H1 (cell line): ENCODE measurements around the gene NME7. TPM values are rescaled to one million over a fixed set of nuclear protein-coding genes. Genes with fewer than 3 reads are reported as not detected.

ENCODE experiments used
- CTCF ChIA-PET: fragments of 300-600 bp; sonication (Branson Sonifier 250); formaldehyde crosslinking; loops from one replicate; lab custom pipeline; 2021; ENCODE audit not compliant: partially characterized antibody; lab: Charles Lee
- POLR2A ChIA-PET: fragments of 300-600 bp; sonication (Branson Sonifier 250); formaldehyde crosslinking; loops from one replicate; lab custom pipeline; 2021; ENCODE audit warnings: inconsistent platforms; ENCODE audit not compliant: partially characterized antibody; lab: Charles Lee
- DNase-seq, 2 experiments: peaks; one replicate each; pipeline versions ENCODE4 v3.0.0 to v3.0.0-alpha.2; 2010 to 2022; ENCODE audit warnings: low spot score in 2 of 2, low read depth in 1 of 2, mixed read lengths in 1 of 2
- FAIRE-seq: peaks from 2 replicates; lab custom pipeline; 2011; peaks lifted over from hg19 to GRCh38; lab: Jason Lieb, UNC
- H2AFZ ChIP-seq: 2 replicates; pipeline ENCODE4 v1.8.1; 2012; ENCODE audit warnings: low read length, inconsistent platforms
- H2AK5ac ChIP-seq: 2 replicates; pipeline ENCODE4 v1.6.1; 2013; ENCODE audit warnings: low read depth, low read length
- H2BK120ac ChIP-seq: replicated peaks from 2 replicates; pipeline ENCODE3; 2013; ENCODE audit warnings: low read depth, low read length, inconsistent platforms
- H2BK12ac ChIP-seq: 2 replicates; pipeline ENCODE4 v1.6.1; 2013; ENCODE audit warnings: low read depth, low read length
- H2BK15ac ChIP-seq: 2 replicates; pipeline ENCODE4 v1.6.1; 2013; ENCODE audit warnings: low read length
- H2BK20ac ChIP-seq: 2 replicates; pipeline ENCODE4 v1.6.1; 2013; ENCODE audit warnings: low read length
- H2BK5ac ChIP-seq: 2 replicates; pipeline ENCODE4 v1.6.1; 2013; ENCODE audit warnings: low read depth, low read length
- H3K14ac ChIP-seq: 2 replicates; pipeline ENCODE4 v1.6.1; 2013; ENCODE audit warnings: inconsistent platforms; ENCODE audit not compliant: insufficient read length
- H3K18ac ChIP-seq: 2 replicates; pipeline ENCODE4 v1.6.1; 2013; ENCODE audit warnings: low read length; ENCODE audit errors: extremely low read depth
- H3K23ac ChIP-seq: 2 replicates; pipeline ENCODE4 v1.6.1; 2013; ENCODE audit warnings: inconsistent platforms; ENCODE audit not compliant: insufficient read length
- H3K23me2 ChIP-seq: 2 replicates; pipeline ENCODE4 v1.6.1; 2013; ENCODE audit warnings: low read depth, low read length
- H3K27ac ChIP-seq: 2 replicates; pipeline ENCODE4 v1.6.1; 2011; ENCODE audit warnings: low read depth, low read length, inconsistent platforms
- H3K27me3 ChIP-seq, 4 experiments: replicated peaks in 1 of 4; 1 replicate in 1 of 4; 2 replicates in 3 of 4; pipeline versions ENCODE4 v1.6.1 to v1.8.1; 2011 to 2013; ENCODE audit warnings: low read length in 3 of 4, mild to moderate bottlenecking in 3 of 4, inconsistent platforms in 2 of 4, mixed read lengths in 2 of 4, moderate library complexity in 1 of 4; ENCODE audit not compliant: control insufficient read depth in 3 of 4, insufficient read depth in 3 of 4; ENCODE audit errors: extremely low read depth in 1 of 4
- H3K36me3 ChIP-seq, 4 experiments: 2 replicates each; pipeline versions ENCODE4 v1.6.1 to v1.8.1; 2011 to 2013; ENCODE audit warnings: mild to moderate bottlenecking in 4 of 4, low read length in 3 of 4, moderate library complexity in 2 of 4, control low read depth in 1 of 4, inconsistent platforms in 1 of 4; ENCODE audit not compliant: insufficient read depth in 4 of 4, control insufficient read depth in 2 of 4
- H3K4ac ChIP-seq: replicated peaks from 2 replicates; pipeline ENCODE3; 2013; ENCODE audit warnings: low read length, low read depth, mixed read lengths, inconsistent platforms; ENCODE audit not compliant: insufficient read length
- H3K4me1 ChIP-seq, 4 experiments: replicated peaks in 1 of 4; 1 replicate in 1 of 4; 2 replicates in 3 of 4; pipeline versions ENCODE4 v1.6.1 to v1.8.1; 2011 to 2013; ENCODE audit warnings: low read length in 3 of 4, inconsistent platforms in 2 of 4, mixed read lengths in 1 of 4; ENCODE audit not compliant: insufficient read depth in 4 of 4, control insufficient read depth in 3 of 4
- H3K4me2 ChIP-seq, 2 experiments: 2 replicates each; pipeline versions ENCODE4 v1.6.1 to v1.8.1; 2011 to 2013; ENCODE audit warnings: low read depth in 2 of 2, low read length in 2 of 2, control low read depth in 1 of 2, inconsistent platforms in 1 of 2, mild to moderate bottlenecking in 1 of 2; ENCODE audit not compliant: insufficient read depth in 1 of 2
- H3K4me3 ChIP-seq, 4 experiments: fragments of 200-600, 300-600 bp in 1 of 4; sonication (generic), shearing (Covaris generic), sonication (Bioruptor Twin) in 1 of 4; 2 replicates each; pipeline versions ENCODE4 v1.5.1 to v1.8.1; 2011 to 2016; ENCODE audit warnings: low read length in 4 of 4, low read depth in 3 of 4, control low read depth in 2 of 4, inconsistent platforms in 2 of 4, mild to moderate bottlenecking in 2 of 4, mixed read lengths in 1 of 4, moderate library complexity in 1 of 4; ENCODE audit not compliant: insufficient read depth in 2 of 4; ENCODE audit errors: extremely low read depth in 1 of 4
- H3K56ac ChIP-seq: replicated peaks from 2 replicates; pipeline ENCODE3; 2013; ENCODE audit warnings: low read depth, mild to moderate bottlenecking, mixed read lengths, low read length, inconsistent platforms; ENCODE audit not compliant: insufficient read length
- H3K79me1 ChIP-seq: 2 replicates; pipeline ENCODE4 v1.6.1; 2013; ENCODE audit warnings: low read depth, low read length, control low read depth
- H3K79me2 ChIP-seq, 2 experiments: 2 replicates each; pipeline versions ENCODE4 v1.6.1 to v1.8.1; 2012 to 2013; ENCODE audit warnings: low read length in 2 of 2, mild to moderate bottlenecking in 2 of 2, inconsistent platforms in 1 of 2; ENCODE audit not compliant: insufficient read depth in 2 of 2, control insufficient read depth in 1 of 2
- H3K9ac ChIP-seq, 4 experiments: replicated peaks in 1 of 4; 1 replicate in 1 of 4; 2 replicates in 3 of 4; pipeline versions ENCODE4 v1.6.1 to v1.8.1; 2011 to 2013; ENCODE audit warnings: low read depth in 3 of 4, low read length in 3 of 4, control low read depth in 2 of 4, mild to moderate bottlenecking in 2 of 4, moderate library complexity in 2 of 4, inconsistent platforms in 1 of 4; ENCODE audit errors: extremely low read depth in 1 of 4
- H3K9me3 ChIP-seq, 2 experiments: 2 replicates each; pipeline versions ENCODE4 v1.6.1 to v1.8.1; 2012 to 2013; ENCODE audit warnings: mild to moderate bottlenecking in 2 of 2, moderate library complexity in 2 of 2, control low read depth in 1 of 2, inconsistent platforms in 1 of 2, low read depth in 1 of 2, low read length in 1 of 2, mixed read lengths in 1 of 2; ENCODE audit not compliant: insufficient read depth in 2 of 2
- H4K20me1 ChIP-seq, 2 experiments: replicated peaks in 1 of 2; 2 replicates each; pipeline versions ENCODE3 to v1.8.1; 2011 to 2013; ENCODE audit warnings: inconsistent platforms in 2 of 2, low read length in 2 of 2, mild to moderate bottlenecking in 1 of 2; ENCODE audit not compliant: insufficient read depth in 2 of 2, control insufficient read depth in 1 of 2
- H4K5ac ChIP-seq: 2 replicates; pipeline ENCODE4 v1.6.1; 2013; ENCODE audit warnings: low read length, low read depth, mixed read lengths, inconsistent platforms; ENCODE audit not compliant: insufficient read length
- H4K8ac ChIP-seq: 2 replicates; pipeline ENCODE4 v1.8.0; 2013; ENCODE audit warnings: mild to moderate bottlenecking, moderate library complexity, low read length, inconsistent platforms; ENCODE audit not compliant: insufficient read depth; ENCODE audit errors: extremely low read depth
- H4K91ac ChIP-seq: replicated peaks from 2 replicates; pipeline ENCODE3; 2013; ENCODE audit warnings: low read length, mixed read lengths, inconsistent platforms; ENCODE audit not compliant: insufficient read length
- ASH2L ChIP-seq: fragments of 200-600, 300-600 bp; sonication (generic); IDR thresholded peaks from one replicate; pipeline ENCODE4 v1.7.1; 2017; ENCODE audit warnings: low read length
- BCL11A ChIP-seq, 2 experiments: IDR thresholded peaks; one replicate each; pipeline ENCODE4 v1.6.1; 2011; ENCODE audit warnings: low read depth in 2 of 2, low read length in 2 of 2, mild to moderate bottlenecking in 2 of 2
- CHD1 ChIP-seq: IDR thresholded peaks from 2 replicates; pipeline ENCODE4 v1.6.1; 2012; ENCODE audit warnings: low read depth, low read length, improper control_type of control experiment
- CREB1 ChIP-seq: IDR thresholded peaks from 2 replicates; pipeline ENCODE4 v1.6.1; 2012; ENCODE audit warnings: inconsistent platforms
- CTBP2 ChIP-seq: IDR thresholded peaks from 2 replicates; pipeline ENCODE4 v1.7.0; 2011; ENCODE audit warnings: borderline replicate concordance, mild to moderate bottlenecking, moderate library complexity, mixed read lengths, low read length; ENCODE audit not compliant: insufficient read depth, insufficient read length
- EGR1 ChIP-seq: IDR thresholded peaks from 2 replicates; pipeline ENCODE4 v1.6.1; 2011; ENCODE audit warnings: low read depth, low read length, borderline replicate concordance
- HDAC6 ChIP-seq: IDR thresholded peaks from one replicate; pipeline ENCODE4 v1.7.1; 2012; ENCODE audit warnings: low read depth, mild to moderate bottlenecking, inconsistent platforms, low read length, moderate library complexity
- KDM1A ChIP-seq: fragments of 200-600, 300-600 bp; sonication (generic); IDR thresholded peaks from 2 replicates; pipeline ENCODE4 v1.7.1; 2016; ENCODE audit warnings: mild to moderate bottlenecking, low read length, borderline replicate concordance
- MAX ChIP-seq: IDR thresholded peaks from 2 replicates; pipeline ENCODE4 v1.6.1; 2012; ENCODE audit warnings: inconsistent platforms
- PHF8 ChIP-seq: fragments of 200-600 bp; sonication (generic); conservative IDR thresholded peaks from 2 replicates; pipeline ENCODE4 v1.7.1; 2012; ENCODE audit warnings: low read depth, mild to moderate bottlenecking, inconsistent platforms, low read length, moderate library complexity
- POLR2A ChIP-seq, 2 experiments: IDR thresholded peaks; 1 replicate in 1 of 2; 2 replicates in 1 of 2; pipeline ENCODE4 v1.6.1; 2011; ENCODE audit warnings: low read depth in 2 of 2, low read length in 2 of 2, mild to moderate bottlenecking in 2 of 2; ENCODE audit errors: control extremely low read depth in 1 of 2
- POLR2AphosphoS5 ChIP-seq: IDR thresholded peaks from 2 replicates; pipeline ENCODE4 v1.6.1; 2011; ENCODE audit warnings: low read depth, low read length
- SIN3A ChIP-seq, 2 experiments: IDR thresholded peaks in 1 of 2; conservative IDR thresholded peaks in 1 of 2; 2 replicates each; pipeline ENCODE4 v1.6.1; 2011 to 2012; ENCODE audit warnings: low read length in 2 of 2, improper control_type of control experiment in 1 of 2, low read depth in 1 of 2, mild to moderate bottlenecking in 1 of 2
- TAF7 ChIP-seq: optimal IDR thresholded peaks from 2 replicates; pipeline ENCODE3; 2011; ENCODE audit warnings: low read depth, mild to moderate bottlenecking, inconsistent platforms, low read length, moderate library complexity, borderline replicate concordance
- TCF12 ChIP-seq: IDR thresholded peaks from 2 replicates; pipeline ENCODE4 v1.6.1; 2011; ENCODE audit warnings: low read depth, mild to moderate bottlenecking, low read length
- TEAD4 ChIP-seq: IDR thresholded peaks from 2 replicates; pipeline ENCODE4 v1.6.1; 2012; ENCODE audit warnings: low read depth, low read length, inconsistent platforms, mixed read lengths
- ZNF274 ChIP-seq: IDR thresholded peaks from 2 replicates; pipeline ENCODE4 v1.7.0; 2012; ENCODE audit warnings: low read length, borderline replicate concordance; ENCODE audit errors: extremely low read depth
- polyA plus RNA-seq, 7 experiments: library from polyadenylated mRNA; depleted of rRNA in 3 of 7; stranded (reverse) in 5 of 7; unstranded in 2 of 7; fragments of >200 nt in 5 of 7; fragments of 200-250 nt in 2 of 7; gene quantifications; 1 replicate in 5 of 7; 2 replicates in 1 of 7; 4 replicates in 1 of 7; pipeline versions ENCODE4 v1.2.1 to v1.2.3, GENCODE V29; 2011 to 2013; ENCODE audit warnings: missing spikeins in 2 of 7, mixed read lengths in 2 of 7
- total RNA-seq: library from RNA; stranded (reverse); fragmentation: NEBNext Ultra II Directional; extraction: Animal tissue kit (Norgen Biotek cat#: 25700); gene quantifications from 2 replicates; pipeline ENCODE4 v1.2.1, GENCODE V29; 2021

NME7 gene
- total and polyA plus RNA-seq, 2 of the 8 experiments (the other 6 are each of a cell fraction or from before 2014, with no cell fraction given) = 11.6 to 28.5 TPM

DNA sequence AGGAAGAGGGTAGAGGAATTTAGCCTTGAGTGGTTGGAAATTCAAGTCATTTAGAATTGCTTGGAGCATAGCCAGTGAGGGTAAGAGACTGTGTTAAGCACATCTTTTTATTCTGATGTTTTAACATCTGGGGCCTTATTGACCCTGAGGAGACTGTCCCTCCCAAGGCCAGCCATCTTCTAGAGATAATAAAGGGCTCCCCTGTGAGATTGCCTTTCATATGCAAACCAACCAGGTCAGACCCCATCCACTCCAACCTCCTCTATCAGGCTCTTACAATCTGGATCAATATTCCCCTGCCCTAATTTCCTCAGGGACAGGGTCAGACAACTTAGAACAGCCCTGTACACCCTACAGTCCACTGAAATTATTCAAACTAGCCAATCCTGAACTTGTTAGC lies 167.3 kb downstream of the NME7 start:
- Histone ChIP-seq H2BK12ac (no peak overlapping the region), H3K4me1 (no peaks in the 10 kb centered on the region), H2AK5ac (no peak overlapping the region), H3K9me3 (no peaks in the 10 kb centered on the region), H2BK120ac (no peak overlapping the region), H3K4ac (no peak overlapping the region), H2BK15ac (no peak overlapping the region), H3K18ac (no peak overlapping the region), H4K91ac (no peak overlapping the region), H3K23ac (no peak overlapping the region), H2AFZ (no peak overlapping the region), H4K5ac (no peak overlapping the region), H3K56ac (no peak overlapping the region), H3K23me2 (no peaks in the 10 kb centered on the region), H2BK5ac (no peak overlapping the region), H3K79me2 (no peaks in the 10 kb centered on the region), H2BK20ac (no peak overlapping the region), H4K20me1 (no peaks in the 10 kb centered on the region), H3K79me1 (no peaks in the 10 kb centered on the region), H3K9ac (no peak overlapping the region), H3K27me3 (no peaks in the 10 kb centered on the region), H4K8ac (no peak overlapping the region), H3K4me2 (no peak overlapping the region), H3K27ac (no peak overlapping the region), H3K36me3 (no peaks in the 10 kb centered on the region), H3K14ac (no peak overlapping the region), H3K4me3 (no peak overlapping the region)
- DNase-seq (no peak), FAIRE-seq (no peak)
- ChIA-PET POLR2A (no interaction called here), CTCF (no interaction called here)
- no peak for TF ChIP-seq ASH2L
- TF ChIP-seq ZNF274 = no peak
- TF ChIP-seq POLR2AphosphoS5 = no peak
- TF ChIP-seq KDM1A = no peak
- TF ChIP-seq TAF7 = no peak
- TF ChIP-seq MAX = no peak
- TF ChIP-seq CREB1 = no peak
- no peak for TF ChIP-seq TCF12
- TF ChIP-seq CHD1 = no peak
- TF ChIP-seq SIN3A (conservative IDR thresholded peaks at IDR 0.05 in 1 of 2, IDR thresholded peaks at IDR 0.05 in 1 of 2; ENCODE audit: low read depth in 1 of 2, low read length in 2 of 2) = no peak
- no peak for TF ChIP-seq EGR1
- TF ChIP-seq BCL11A (IDR thresholded peaks at IDR 0.05; ENCODE audit: low read depth in 2 of 2, low read length in 2 of 2) = no peak
- no peak for TF ChIP-seq PHF8
- no peak for TF ChIP-seq POLR2A (IDR thresholded peaks at IDR 0.05; ENCODE audit: control extremely low read depth in 1 of 2, low read depth in 2 of 2, low read length in 2 of 2)
- TF ChIP-seq HDAC6 = no peak
- no peak for TF ChIP-seq TEAD4
- TF ChIP-seq CTBP2 = no peak
